ENCODE data around the gene ABHD14A.
"Not testable (repeated sequence)": the region's sequence is repeated elsewhere in the genome, so short reads cannot be mapped to it uniquely, and the experiment has no call there.

The ABHD14A gene

DNA sequence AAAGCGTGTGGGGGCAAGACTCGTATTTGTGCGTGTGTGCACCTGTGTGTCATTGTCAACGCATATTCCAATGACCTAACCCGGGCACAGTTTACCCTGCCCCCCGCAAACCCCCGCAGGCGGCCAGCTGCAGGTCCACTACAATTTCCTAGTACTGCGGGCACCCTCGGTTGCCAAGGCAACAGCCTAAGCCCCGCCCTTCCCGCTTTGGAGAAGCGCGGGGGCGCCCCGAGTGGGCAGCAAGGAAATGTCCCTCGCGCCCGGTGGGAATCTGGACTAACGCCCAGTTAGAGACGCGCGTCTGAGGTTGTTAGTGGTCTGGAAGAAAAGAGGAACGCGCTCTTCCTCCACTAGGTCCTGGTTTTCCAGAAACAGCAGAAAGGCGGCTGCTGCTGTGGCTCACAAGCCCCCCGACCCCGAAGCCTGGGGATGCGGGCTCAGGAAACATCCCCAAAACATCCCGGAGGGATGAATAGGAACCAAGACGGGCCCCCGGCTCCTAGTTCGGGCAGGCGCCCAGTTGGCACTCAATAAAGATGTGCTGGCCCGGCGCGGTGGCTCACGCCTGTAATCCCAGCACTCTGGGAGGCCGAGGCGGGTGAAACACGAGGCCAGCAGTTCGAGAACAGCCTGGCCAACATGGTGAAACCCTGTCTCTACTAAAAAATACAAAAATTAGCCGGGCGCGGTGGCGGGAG is 1.1 kb downstream of the ABHD14A start:
- DNase-seq, result no peak

- no peak for DNase-seq
Measured at GRCh38 chr3:51977446-51978142, 2.7 kb downstream of the ABHD14A start.

- no peak for DNase-seq
Measured at GRCh38 chr3:51978143-51978502, 3.3 kb downstream of the ABHD14A start.

DNA sequence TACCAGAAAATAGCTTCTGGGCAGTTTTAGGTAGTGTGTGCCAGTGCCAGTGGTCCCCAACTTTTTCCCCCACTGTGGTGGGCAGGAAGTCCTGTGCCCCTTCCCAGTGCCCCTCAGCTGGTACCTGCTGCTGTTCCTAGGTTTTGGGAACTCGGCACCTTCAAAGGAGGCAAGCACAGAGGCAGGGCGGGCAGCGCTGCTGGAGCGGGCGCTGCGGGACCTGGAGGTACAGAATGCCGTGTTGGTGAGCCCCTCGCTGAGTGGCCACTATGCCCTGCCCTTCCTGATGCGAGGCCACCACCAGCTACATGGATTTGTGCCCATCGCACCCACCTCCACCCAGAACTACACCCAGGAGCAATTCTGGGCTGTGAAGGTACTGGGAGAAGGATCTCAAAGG is 5.4 kb downstream of the ABHD14A start:
- DNase-seq, result no peak

GRCh38 chr3:51982352-51982837 is 7.5 kb downstream of the ABHD14A start:
- no peak for DNase-seq

DNA sequence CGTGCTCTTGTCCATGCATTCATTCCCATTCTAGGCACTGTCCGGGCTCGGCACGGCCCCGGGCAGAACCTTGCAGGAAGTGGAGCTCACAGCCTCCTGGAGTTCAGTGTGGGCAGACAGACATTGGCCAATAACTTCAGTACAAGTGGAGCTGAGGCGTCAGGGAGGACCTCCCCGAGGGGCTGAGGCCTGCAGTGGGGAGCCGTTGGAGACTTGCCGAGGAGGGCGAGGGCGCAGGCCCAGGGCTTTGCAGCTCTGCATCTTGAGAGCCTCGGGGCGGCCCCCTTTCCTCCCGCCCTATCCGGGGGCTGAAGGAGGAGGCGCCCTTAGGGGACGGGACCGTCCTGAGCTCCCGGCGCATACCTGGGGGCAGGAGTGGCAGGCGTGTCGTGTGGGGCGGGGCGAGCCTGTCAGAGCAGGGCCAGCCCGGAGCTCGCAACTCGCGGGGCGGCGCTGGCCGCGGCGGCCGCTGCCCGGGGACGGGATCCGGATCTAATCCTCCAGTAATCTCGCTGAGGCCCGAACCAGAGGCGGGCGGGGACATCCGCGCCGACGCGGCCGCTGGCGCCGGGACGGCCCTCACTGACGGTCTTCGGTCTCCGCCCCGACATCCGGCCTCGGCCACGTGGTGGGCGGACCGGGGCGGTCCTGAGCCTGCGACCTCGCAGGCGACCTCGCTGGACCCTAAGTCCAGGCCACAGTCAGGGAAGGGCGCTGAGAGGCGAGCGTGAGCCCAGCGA is 8.1 kb downstream of the ABHD14A start, which contains the start of gene ACY1:
Gene ACY1 (plus strand): TSS at position 698 of the 740 bp plus-strand sequence. CDS start 530 bp downstream, outside the sequence.
- DNase-seq, result peak; percentile 52 to 56

GRCh38 chr3:51983578-51984268 is 8.9 kb downstream of the ABHD14A start:
- no peak for DNase-seq

GRCh38 chr3:51984269-51984647 is 9.4 kb downstream of the ABHD14A start:
- no peak for DNase-seq

DNA sequence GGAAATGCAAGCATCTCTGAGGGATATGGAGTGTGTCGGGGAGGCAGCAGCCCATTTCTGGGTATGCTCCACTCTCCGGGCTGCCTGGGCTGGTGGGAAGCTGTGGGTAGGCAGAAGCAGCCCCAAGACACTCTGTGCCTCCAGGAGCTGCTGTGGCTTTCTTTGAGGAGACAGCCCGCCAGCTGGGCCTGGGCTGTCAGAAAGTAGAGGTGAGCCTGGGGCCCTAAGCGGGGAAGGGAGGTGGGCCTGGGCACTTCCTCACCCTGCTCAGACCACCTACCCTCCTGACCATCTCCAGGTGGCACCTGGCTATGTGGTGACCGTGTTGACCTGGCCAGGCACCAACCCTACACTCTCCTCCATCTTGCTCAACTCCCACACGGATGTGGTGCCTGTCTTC is 10.2 kb downstream of the ABHD14A start:
- no peak for DNase-seq

DNA sequence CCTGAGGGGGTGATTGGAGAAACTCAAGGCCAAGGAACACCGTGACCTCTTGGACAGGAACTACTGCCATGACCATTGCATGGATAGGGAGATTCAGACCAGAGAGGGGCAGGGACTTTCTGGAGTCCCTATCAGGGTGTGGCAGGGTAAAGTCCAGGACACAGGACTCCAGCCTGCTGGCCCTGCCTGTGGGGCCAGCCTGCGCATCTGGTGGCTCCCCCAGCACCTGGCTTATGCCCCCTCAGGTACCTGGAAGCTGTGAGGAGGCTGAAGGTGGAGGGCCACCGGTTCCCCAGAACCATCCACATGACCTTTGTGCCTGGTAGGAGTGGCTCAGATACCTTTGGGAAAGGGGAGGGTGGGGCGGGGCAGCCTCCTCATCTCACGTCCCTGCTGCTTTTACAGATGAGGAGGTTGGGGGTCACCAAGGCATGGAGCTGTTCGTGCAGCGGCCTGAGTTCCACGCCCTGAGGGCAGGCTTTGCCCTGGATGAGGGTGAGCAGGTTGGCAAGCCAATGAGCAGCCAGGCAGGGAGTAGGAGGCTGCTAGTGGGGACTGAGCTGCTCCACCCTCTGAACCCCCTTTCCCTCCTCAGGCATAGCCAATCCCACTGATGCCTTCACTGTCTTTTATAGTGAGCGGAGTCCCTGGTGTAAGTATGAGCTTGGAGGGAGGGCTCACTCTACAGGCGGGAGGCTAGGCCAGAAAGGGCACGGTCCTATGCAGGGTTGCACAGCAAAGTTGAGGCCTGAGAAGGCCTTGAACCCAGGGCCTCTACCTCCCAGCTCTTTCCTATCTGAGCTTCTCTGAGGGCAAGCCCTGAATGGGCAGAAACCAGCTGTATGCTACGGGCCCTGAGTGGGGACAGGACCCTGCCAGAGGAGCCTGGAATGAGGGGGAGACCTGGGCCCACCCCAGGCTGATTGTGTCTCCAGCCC is 11.4 kb downstream of the ABHD14A start:
- DNase-seq, result no peak

- no peak for DNase-seq
Measured at GRCh38 chr3:51987568-51987967, 12.7 kb downstream of the ABHD14A start.

DNA sequence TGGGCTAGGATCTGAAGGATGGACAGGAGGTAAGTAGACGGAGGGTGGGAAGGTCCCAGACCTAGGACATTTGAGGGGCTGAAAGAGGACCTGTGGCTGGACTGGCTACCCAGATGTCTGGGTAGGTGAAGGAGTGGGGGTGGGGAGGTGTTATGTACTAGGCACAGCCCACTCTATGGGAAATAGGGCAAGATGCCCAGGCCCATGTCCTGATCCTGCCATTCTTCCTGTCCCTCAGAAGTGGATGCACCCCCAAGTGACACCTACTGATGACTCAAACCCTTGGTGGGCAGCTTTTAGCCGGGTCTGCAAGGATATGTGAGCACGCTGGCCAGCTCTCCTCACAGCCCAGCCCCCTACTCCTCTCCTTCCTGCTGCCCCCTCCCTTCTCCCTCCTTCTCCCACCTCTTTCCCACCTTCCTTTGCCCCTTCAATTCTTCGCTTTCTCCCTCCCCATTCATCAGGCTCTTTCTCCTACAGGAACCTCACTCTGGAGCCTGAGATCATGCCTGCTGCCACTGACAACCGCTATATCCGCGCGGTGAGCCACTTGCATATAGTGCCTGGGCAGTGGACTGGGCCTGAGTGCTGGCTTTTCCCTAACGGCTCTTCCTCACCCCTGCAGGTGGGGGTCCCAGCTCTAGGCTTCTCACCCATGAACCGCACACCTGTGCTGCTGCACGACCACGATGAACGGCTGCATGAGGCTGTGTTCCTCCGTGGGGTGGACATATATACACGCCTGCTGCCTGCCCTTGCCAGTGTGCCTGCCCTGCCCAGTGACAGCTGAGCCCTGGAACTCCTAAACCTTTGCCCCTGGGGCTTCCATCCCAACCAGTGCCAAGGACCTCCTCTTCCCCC is 13.7 kb downstream of the ABHD14A start:
- no peak for DNase-seq

GRCh38 chr3:51990501-51990971 is 15.7 kb downstream of the ABHD14A start:
- not testable (repeated sequence) for DNase-seq

DNA sequence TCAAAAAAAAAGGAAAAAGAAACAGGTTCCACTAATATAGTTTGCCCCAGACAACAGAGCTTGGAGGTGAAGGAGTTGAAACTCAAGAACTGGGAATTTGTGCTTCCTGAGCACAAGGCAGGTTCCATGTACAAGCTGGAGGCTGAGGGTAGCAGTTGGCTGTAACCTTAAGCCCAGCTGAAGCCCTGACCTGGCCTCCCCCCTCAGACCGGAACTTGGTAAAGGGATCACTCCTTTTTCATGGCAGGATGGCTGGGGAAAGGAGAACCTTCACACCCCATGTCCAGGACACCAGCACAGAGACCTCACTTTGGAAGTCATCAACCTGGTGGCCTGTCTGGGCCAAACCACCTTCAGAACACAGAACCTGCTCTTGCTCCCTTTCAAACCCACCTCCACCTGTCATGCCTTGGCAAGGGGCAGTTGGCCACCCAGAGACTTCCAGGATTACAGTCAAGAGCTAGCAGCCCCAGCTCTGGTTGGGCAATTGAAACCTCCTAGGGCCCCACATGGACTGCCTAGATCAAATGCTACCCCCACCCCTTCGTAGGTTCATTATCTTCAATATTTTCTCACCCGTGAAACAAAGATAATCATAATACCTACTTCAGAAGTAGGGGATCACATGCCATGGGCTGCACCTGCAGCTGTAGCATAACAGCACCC is 17.3 kb downstream of the ABHD14A start:
- no peak for DNase-seq

- DNase-seq, result not testable (repeated sequence)
Measured at GRCh38 chr3:51993657-51994056, 18.8 kb downstream of the ABHD14A start.

GRCh38 chr3:51994530-51994929 is 19.7 kb downstream of the ABHD14A start:
- no peak for DNase-seq

GRCh38 chr3:51995346-51996163 is 20.7 kb downstream of the ABHD14A start, which contains the start of gene RPL29:
Gene RPL29, minus strand, starts transcription at chr3:51995895. Its CDS starts 434 bp downstream, at chr3:51995461.
- DNase-seq, result peak; percentile 90

GRCh38 chr3:51997172-51997571 is 22.3 kb downstream of the ABHD14A start:
- no peak for DNase-seq
